ENCODE data around the gene COL1A1.

Gene COL1A1

GRCh38 chr17:50186661-50187393 is 14.6 kb downstream of the COL1A1 start:
- DNase-seq: no peak

- no peak for DNase-seq
Observed at GRCh38 chr17:50185631-50186471, 15.6 kb downstream of the COL1A1 start.

GRCh38 chr17:50184611-50185398 is 16.6 kb downstream of the COL1A1 start:
- no peak for DNase-seq

GRCh38 chr17:50184064-50184463 is 17.4 kb downstream of the COL1A1 start:
- DNase-seq: no peak

GRCh38 chr17:50183421-50183994 is 17.9 kb downstream of the COL1A1 start:
- DNase-seq: no peak

- no peak for DNase-seq
Observed at GRCh38 chr17:50182783-50183420, 18.5 kb downstream of the COL1A1 start.

- no peak for DNase-seq
Observed at GRCh38 chr17:50181591-50182560, 19.6 kb downstream of the COL1A1 start.

- DNase-seq: no peak
Observed at GRCh38 chr17:50181144-50181543, 20.3 kb downstream of the COL1A1 start.

- no peak for DNase-seq
Observed at GRCh38 chr17:50180620-50181019, 20.8 kb downstream of the COL1A1 start.

- DNase-seq: no peak
Observed at GRCh38 chr17:50180111-50180510, 21.3 kb downstream of the COL1A1 start.

- peak; percentile 65 for DNase-seq
Observed at GRCh38 chr17:50177983-50178834, 23.2 kb downstream of the COL1A1 start.

GRCh38 chr17:50177476-50177875 is 24.0 kb downstream of the COL1A1 start:
- no peak for DNase-seq

GRCh38 chr17:50176559-50177357 is 24.7 kb downstream of the COL1A1 start:
- no peak for DNase-seq

GRCh38 chr17:50175035-50175807 is 26.2 kb downstream of the COL1A1 start:
- no peak for DNase-seq

- DNase-seq: no peak
Observed at GRCh38 chr17:50174444-50174843, 27.0 kb downstream of the COL1A1 start.

- no peak for DNase-seq
Observed at GRCh38 chr17:50173335-50173941, 28.0 kb downstream of the COL1A1 start.

GRCh38 chr17:50172936-50173334 is 28.5 kb downstream of the COL1A1 start:
- DNase-seq: no peak

GRCh38 chr17:50172130-50172529 is 29.3 kb downstream of the COL1A1 start:
- DNase-seq: no peak

Measured in CD4-positive, alpha-beta T cell treated with Interleukin-6 for 4 hours (primary cell).